Activated CD4-positive, alpha-beta memory T cell treated with anti-CD3 and anti-CD28 coated beads, Interleukin-2, amount 10 ng/mL, durations not matched to agents 7 days and 5 days (primary cell): ENCODE data around the gene LUC7L3. TPM values are rescaled to one million over a fixed set of nuclear protein-coding genes. Genes with fewer than 3 reads are reported as not detected.
A peak's percentile ranks its signal among the peaks of the same experiment; 100 is the strongest.

Experiments
- CTCF ChIA-PET: fragments of 350-600 bp; sonication (Branson Sonifier 250); formaldehyde crosslinking; loops from one replicate; lab custom pipeline; 2021; ENCODE audit warnings: antibody characterized with exemption, inconsistent platforms; lab: Charles Lee
- POLR2A ChIA-PET: fragments of 350-600 bp; sonication (Branson Sonifier 250); formaldehyde crosslinking; loops from one replicate; lab custom pipeline; 2021; ENCODE audit warnings: antibody characterized with exemption; lab: Charles Lee
- DNase-seq: peaks from one replicate; pipeline ENCODE4 v3.0.0-alpha.2; 2020
- H3K27ac Mint-ChIP-seq: one replicate; pipeline ENCODE4 v1.8.0; 2021; ENCODE audit warnings: mild to moderate bottlenecking, mixed read lengths
- H3K27me3 Mint-ChIP-seq: one replicate; pipeline ENCODE4 v1.8.0; 2021; ENCODE audit warnings: mixed read lengths
- H3K36me3 Mint-ChIP-seq: one replicate; pipeline ENCODE4 v1.8.0; 2021; ENCODE audit warnings: low read depth, mixed read lengths
- H3K4me1 Mint-ChIP-seq: one replicate; pipeline ENCODE4 v1.8.0; 2021; ENCODE audit warnings: mixed read lengths
- H3K4me3 Mint-ChIP-seq: one replicate; pipeline ENCODE4 v1.8.0; 2021; ENCODE audit warnings: mild to moderate bottlenecking, mixed read lengths
- H3K9me3 Mint-ChIP-seq: one replicate; pipeline ENCODE4 v1.8.0; 2021; ENCODE audit warnings: mixed read lengths
- total RNA-seq, 2 experiments: library from RNA; stranded (reverse); gene quantifications; one replicate each; pipeline ENCODE4 v1.2.3, GENCODE V29; 2021

Gene LUC7L3
- total RNA-seq, 2 experiments from 2014 or later = 133 to 139 TPM

DNA sequence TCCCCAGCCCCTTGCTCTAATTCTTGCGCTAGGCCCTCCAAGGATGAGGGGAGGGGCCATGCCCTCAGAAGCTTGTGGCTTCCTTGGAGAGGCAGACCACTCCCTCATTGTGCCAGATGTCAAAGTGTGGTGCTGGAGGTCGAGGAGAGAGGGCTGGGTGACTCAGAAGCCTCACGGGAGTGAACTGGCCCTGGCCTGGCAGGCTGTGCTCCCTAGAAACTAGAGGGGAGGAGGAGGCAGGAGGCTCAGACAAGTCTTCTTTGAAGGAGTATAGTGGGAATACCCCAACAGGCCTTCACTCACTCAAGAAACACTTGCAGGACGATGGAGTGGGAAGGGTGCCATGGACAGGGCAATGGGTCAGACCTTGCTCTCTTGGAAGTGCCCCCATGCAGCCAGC, 30.2 kb upstream of the LUC7L3 start:
- POLR2A ChIA-PET = no interaction called here

DNA sequence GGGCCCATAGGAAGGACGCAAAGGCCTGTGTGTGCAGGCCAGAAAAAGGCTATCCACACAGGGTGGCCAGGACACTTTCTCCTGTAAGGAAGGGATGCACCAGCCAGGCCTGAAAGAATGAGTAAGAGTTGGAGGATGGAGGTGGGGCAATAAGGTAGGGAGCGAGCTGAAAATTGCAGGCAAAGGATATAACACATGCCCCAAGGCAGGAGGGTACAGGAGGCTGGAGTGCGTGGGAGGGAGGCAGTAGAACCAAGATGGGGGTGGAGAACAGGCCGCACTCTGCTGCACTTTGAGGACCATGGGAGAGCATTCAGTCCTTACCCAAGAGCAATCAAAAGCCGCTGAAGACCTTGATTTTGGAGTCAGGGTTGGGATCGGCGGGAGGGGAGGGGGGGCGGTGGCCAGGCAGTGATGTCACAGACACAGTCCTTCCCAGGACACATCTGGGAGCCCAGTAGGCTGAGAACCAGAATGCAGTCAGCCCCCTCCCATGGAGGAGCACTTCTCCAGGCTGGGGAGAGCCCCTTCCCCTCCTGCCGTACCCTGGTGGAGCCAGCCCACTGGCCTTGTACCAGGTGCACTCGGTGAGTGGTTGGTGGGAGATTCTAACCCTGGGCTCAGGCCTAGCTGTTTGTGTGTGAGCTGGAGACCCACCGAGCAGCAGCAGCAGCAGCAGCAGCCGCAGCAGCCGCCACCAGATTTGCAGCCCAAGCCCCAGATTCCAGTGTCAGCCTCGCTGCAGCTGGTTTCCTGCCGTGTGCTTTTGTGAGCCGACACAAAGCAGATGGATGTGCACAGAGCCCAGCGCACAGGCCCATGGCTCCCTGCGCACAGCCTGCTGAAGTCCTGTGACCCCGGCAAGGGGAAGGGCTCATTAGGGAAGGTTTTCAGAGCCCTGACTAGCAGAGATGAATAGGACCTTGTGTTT, 29.2 kb upstream of the LUC7L3 start:
- no peaks in the 10 kb centered on the region for H3K4me1 Mint-ChIP-seq
- no peaks in the 10 kb centered on the region for H3K9me3 Mint-ChIP-seq
- no peak overlapping the region for H3K27ac Mint-ChIP-seq
- ChIA-PET CTCF (no interaction called here), POLR2A (interaction anchor here (2.5 kb wide), 1 partner anchor 17 kb away, joined by 7 read pairs; the partner anchor contains the start of gene ANKRD40)
- no peak for DNase-seq
- H3K36me3 Mint-ChIP-seq = peaks cover 13% of the 10 kb centered on the region
- no peak overlapping the region for H3K4me3 Mint-ChIP-seq
- no peaks in the 10 kb centered on the region for H3K27me3 Mint-ChIP-seq

More for the DNA sequence above, 30.2 kb upstream of the LUC7L3 start:
- CTCF ChIA-PET = no interaction called here
- Mint-ChIP-seq H3K9me3 (no peaks in the 10 kb centered on the region), H3K27ac (no peak overlapping the region), H3K36me3 (peaks cover 7% of the 10 kb centered on the region), H3K4me1 (no peaks in the 10 kb centered on the region), H3K27me3 (no peaks in the 10 kb centered on the region), H3K4me3 (no peak overlapping the region)
- DNase-seq = no peak

DNA sequence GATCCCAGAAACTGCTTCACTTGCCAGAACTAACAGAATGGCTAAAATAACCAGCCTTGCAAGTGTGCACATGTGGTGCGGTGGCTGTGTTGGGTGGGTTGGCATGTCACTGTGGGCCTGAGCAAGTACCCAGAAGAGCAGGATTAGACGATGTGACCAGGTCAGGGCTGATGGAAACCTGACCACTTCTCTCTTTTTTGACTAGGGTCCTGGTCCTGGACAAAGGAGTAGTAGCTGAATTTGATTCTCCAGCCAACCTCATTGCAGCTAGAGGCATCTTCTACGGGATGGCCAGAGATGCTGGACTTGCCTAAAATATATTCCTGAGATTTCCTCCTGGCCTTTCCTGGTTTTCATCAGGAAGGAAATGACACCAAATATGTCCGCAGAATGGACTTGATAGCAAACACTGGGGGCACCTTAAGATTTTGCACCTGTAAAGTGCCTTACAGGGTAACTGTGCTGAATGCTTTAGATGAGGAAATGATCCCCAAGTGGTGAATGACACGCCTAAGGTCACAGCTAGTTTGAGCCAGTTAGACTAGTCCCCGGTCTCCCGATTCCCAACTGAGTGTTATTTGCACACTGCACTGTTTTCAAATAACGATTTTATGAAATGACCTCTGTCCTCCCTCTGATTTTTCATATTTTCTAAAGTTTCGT, 28.4 kb upstream of the LUC7L3 start:
- POLR2A ChIA-PET = interaction anchor here (2.5 kb wide), 1 partner anchor 16 kb away, joined by 7 read pairs; the partner anchor contains the start of gene ANKRD40
- CTCF ChIA-PET = no interaction called here
- H3K36me3 Mint-ChIP-seq = peaks cover 20% of the 10 kb centered on the region
- no peak overlapping the region for H3K4me3 Mint-ChIP-seq
- H3K27ac Mint-ChIP-seq = no peak overlapping the region
- H3K4me1 Mint-ChIP-seq = peaks cover under 1% of the 10 kb centered on the region
- H3K27me3 Mint-ChIP-seq = no peaks in the 10 kb centered on the region
- no peaks in the 10 kb centered on the region for H3K9me3 Mint-ChIP-seq
- no peak for DNase-seq

- peaks cover 28% of the 10 kb centered on the region for H3K36me3 Mint-ChIP-seq
- H3K4me3 Mint-ChIP-seq = no peak overlapping the region
- H3K9me3 Mint-ChIP-seq = no peaks in the 10 kb centered on the region
- ChIA-PET POLR2A (interaction anchor here (2.5 kb wide), 1 partner anchor 15 kb away, joined by 7 read pairs; the partner anchor contains the start of gene ANKRD40), CTCF (no interaction called here)
- no peak overlapping the region for H3K27ac Mint-ChIP-seq
- H3K4me1 Mint-ChIP-seq = peaks cover 6% of the 10 kb centered on the region
- no peaks in the 10 kb centered on the region for H3K27me3 Mint-ChIP-seq
- DNase-seq = no peak
These were observed 27.6 kb upstream of the LUC7L3 start for GRCh38 chr17:50691550-50692447.

DNA sequence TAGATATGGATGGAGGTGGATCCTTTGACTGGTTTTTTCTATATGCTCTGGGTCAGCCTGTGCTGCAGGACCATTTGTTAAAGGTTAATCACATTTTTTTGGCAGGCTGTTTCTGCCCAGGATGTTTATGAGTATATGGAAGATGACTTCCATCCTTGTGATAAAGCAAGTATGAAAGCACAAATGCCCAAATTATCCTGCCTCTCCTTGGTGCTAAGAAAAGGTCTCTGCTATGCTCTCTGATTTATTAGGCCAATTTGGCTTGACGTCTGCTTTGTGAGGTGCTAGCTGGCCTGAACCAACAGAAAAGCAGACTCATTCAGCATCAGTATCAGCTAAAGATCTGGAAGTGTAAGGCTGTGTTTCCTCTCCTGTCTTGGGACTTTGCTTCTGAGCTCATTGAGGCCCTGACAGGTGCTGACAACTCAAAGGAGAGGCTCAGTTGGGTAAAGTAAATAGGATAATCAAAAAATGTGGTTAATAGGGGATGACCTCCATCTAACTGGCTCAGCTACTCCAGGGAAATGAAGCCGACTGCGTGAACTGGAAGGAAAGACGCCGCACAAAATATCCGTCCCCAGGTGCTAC, 26.9 kb upstream of the LUC7L3 start:
- DNase-seq = no peak
- no peak overlapping the region for H3K4me3 Mint-ChIP-seq
- peaks cover 36% of the 10 kb centered on the region for H3K36me3 Mint-ChIP-seq
- no peaks in the 10 kb centered on the region for H3K27me3 Mint-ChIP-seq
- POLR2A ChIA-PET = interaction anchor here (2.5 kb wide), 1 partner anchor 15 kb away, joined by 7 read pairs; the partner anchor contains the start of gene ANKRD40
- H3K27ac Mint-ChIP-seq = no peak overlapping the region
- H3K4me1 Mint-ChIP-seq = peaks cover 14% of the 10 kb centered on the region
- CTCF ChIA-PET = interaction anchor here (1.0 to 1.2 kb wide), 2 partner anchors 10 to 149 kb away, joined by 3 read pairs; no protein-coding TSS in a partner anchor
- no peaks in the 10 kb centered on the region for H3K9me3 Mint-ChIP-seq

GRCh38 chr17:50693036-50693682, 26.2 kb upstream of the LUC7L3 start:
- H3K36me3 Mint-ChIP-seq = peaks cover 39% of the 10 kb centered on the region
- peaks cover 20% of the 10 kb centered on the region for H3K4me1 Mint-ChIP-seq
- no peak overlapping the region for H3K4me3 Mint-ChIP-seq
- H3K27ac Mint-ChIP-seq = no peak overlapping the region
- POLR2A ChIA-PET = interaction anchor here (2.5 kb wide), 1 partner anchor 14 kb away, joined by 7 read pairs; the partner anchor contains the start of gene ANKRD40
- H3K9me3 Mint-ChIP-seq = no peaks in the 10 kb centered on the region
- DNase-seq = no peak
- H3K27me3 Mint-ChIP-seq = no peaks in the 10 kb centered on the region
- CTCF ChIA-PET = interaction anchor here (1.0 to 1.5 kb wide), 3 partner anchors 9 to 149 kb away, joined by 3 to 4 read pairs (median 3); no protein-coding TSS in a partner anchor

DNA sequence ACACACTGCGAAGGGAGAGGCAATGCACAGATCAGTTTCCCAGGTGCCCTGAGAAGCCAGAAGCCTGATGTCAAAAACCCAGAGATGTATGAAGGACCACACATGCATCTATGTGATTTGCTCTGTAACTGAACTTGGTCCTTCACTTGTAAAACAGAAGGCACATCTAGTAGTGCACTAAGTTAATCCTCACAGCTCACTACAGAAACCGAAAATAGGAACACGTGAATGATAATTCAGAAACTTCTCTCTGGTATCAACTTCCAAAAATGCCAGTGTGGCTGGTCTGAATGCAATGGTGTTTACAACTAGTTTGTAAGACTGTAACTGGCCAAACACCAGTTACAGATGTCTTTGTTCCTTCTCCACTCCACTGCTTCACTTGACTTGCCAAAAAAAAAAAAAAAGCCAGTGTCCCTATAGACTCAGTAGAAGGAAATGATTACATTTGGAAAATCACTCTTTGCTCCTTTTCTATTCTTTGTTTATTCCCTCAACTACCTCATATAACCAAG, 23.0 kb upstream of the LUC7L3 start:
- Mint-ChIP-seq H3K27me3 (no peaks in the 10 kb centered on the region), H3K36me3 (peaks cover 61% of the 10 kb centered on the region), H3K9me3 (no peaks in the 10 kb centered on the region)

GRCh38 chr17:50697062-50697461, 22.3 kb upstream of the LUC7L3 start:
- CTCF ChIA-PET = interaction anchor here (0.6 to 2.2 kb wide), 12 partner anchors 9 to 214 kb away, joined by 3 to 15 read pairs (median 4); partner anchors contain the start of gene CACNA1G
- H3K27me3 Mint-ChIP-seq = no peaks in the 10 kb centered on the region

More for the DNA sequence above, 23.0 kb upstream of the LUC7L3 start:
- CTCF ChIA-PET = interaction anchor here (0.6 to 2.5 kb wide), 10 partner anchors 10 to 195 kb away, joined by 3 to 29 read pairs (median 4); partner anchors contain the start of gene CACNA1G
- Mint-ChIP-seq H3K4me3 (no peak overlapping the region), H3K27ac (no peak overlapping the region), H3K4me1 (peaks cover 30% of the 10 kb centered on the region)
- POLR2A ChIA-PET = interaction anchor here (1.3 to 2.7 kb wide), 2 partner anchors 12 to 23 kb away, joined by 4 to 9 read pairs; partner anchors contain the start of genes ANKRD40 and LUC7L3
- DNase-seq = no peak

GRCh38 chr17:50697663-50698272, 21.6 kb upstream of the LUC7L3 start:
- peaks cover 37% of the 10 kb centered on the region for H3K4me1 Mint-ChIP-seq
- ChIA-PET POLR2A (interaction anchor here (0.8 to 2.7 kb wide), 3 partner anchors 11 to 69 kb away, joined by 3 to 9 read pairs (median 4); partner anchors contain the start of genes ANKRD40 and LUC7L3), CTCF (interaction anchor here (0.6 to 2.2 kb wide), 9 partner anchors 36 to 363 kb away, joined by 3 to 15 read pairs (median 4); partner anchors contain the start of gene CACNA1G)
- peaks cover 61% of the 10 kb centered on the region for H3K36me3 Mint-ChIP-seq
- H3K27ac Mint-ChIP-seq = peak overlapping the region; percentile 68
- no peaks in the 10 kb centered on the region for H3K9me3 Mint-ChIP-seq
- no peak for DNase-seq
- H3K4me3 Mint-ChIP-seq = no peak overlapping the region
- no peaks in the 10 kb centered on the region for H3K27me3 Mint-ChIP-seq

More at GRCh38 chr17:50697062-50697461, 22.3 kb upstream of the LUC7L3 start:
- H3K4me1 Mint-ChIP-seq = peaks cover 37% of the 10 kb centered on the region
- POLR2A ChIA-PET = interaction anchor here (0.7 to 2.7 kb wide), 3 partner anchors 10 to 22 kb away, joined by 3 to 9 read pairs (median 4); partner anchors contain the start of genes ANKRD40 and LUC7L3
- no peak for DNase-seq
- H3K36me3 Mint-ChIP-seq = peaks cover 64% of the 10 kb centered on the region
- H3K9me3 Mint-ChIP-seq = no peaks in the 10 kb centered on the region
- H3K4me3 Mint-ChIP-seq = no peak overlapping the region
- peak overlapping the region; percentile 68 for H3K27ac Mint-ChIP-seq

- Mint-ChIP-seq H3K27me3 (no peaks in the 10 kb centered on the region), H3K36me3 (peaks cover 65% of the 10 kb centered on the region), H3K4me3 (no peak overlapping the region), H3K27ac (no peak overlapping the region), H3K4me1 (peaks cover 48% of the 10 kb centered on the region), H3K9me3 (no peaks in the 10 kb centered on the region)
- DNase-seq = no peak
- ChIA-PET POLR2A (no interaction called here), CTCF (no interaction called here)
These were observed 20.0 kb upstream of the LUC7L3 start for GRCh38 chr17:50699410-50699809.
